Loucy (cell line): Measurements from ENCODE around the gene OSBPL2.

ENCODE experiments used
- H2AFZ ChIP-seq: fragments of 200-600 bp; sonication (generic); 2 replicates; pipeline ENCODE4 v1.6.0; 2016; ENCODE audit warnings: antibody characterized with exemption, mild to moderate bottlenecking, low read length, moderate library complexity
- H3F3A ChIP-seq: fragments of 200-600 bp; 2 replicates; pipeline ENCODE4 v1.6.0; 2016; ENCODE audit warnings: antibody characterized with exemption, low read depth, mild to moderate bottlenecking
- H3K27me3 ChIP-seq: fragments of 200-600 bp; sonication (generic); 2 replicates; pipeline ENCODE4 v1.6.1; 2014; ENCODE audit warnings: low read length, mild to moderate bottlenecking; ENCODE audit not compliant: insufficient read depth, poor library complexity, severe bottlenecking
- H3K36me3 ChIP-seq: fragments of 200-600 bp; sonication (generic); 2 replicates; pipeline ENCODE4 v1.6.1; 2016; ENCODE audit warnings: low read length; ENCODE audit not compliant: insufficient read depth
- H3K4me1 ChIP-seq: fragments of 200-600 bp; sonication (generic); 2 replicates; pipeline ENCODE4 v1.5.1; 2014; ENCODE audit warnings: low read length, mild to moderate bottlenecking; ENCODE audit not compliant: insufficient read depth, poor library complexity, severe bottlenecking
- H3K4me2 ChIP-seq: fragments of 200-600 bp; sonication (generic); 2 replicates; pipeline ENCODE4 v1.6.0; 2014; ENCODE audit warnings: antibody characterized with exemption, low read length, low read depth, mild to moderate bottlenecking; ENCODE audit not compliant: poor library complexity, severe bottlenecking
- H3K4me3 ChIP-seq: fragments of 200-600 bp; sonication (generic); 2 replicates; pipeline ENCODE4 v1.5.1; 2014; ENCODE audit warnings: low read length, mild to moderate bottlenecking, mixed read lengths; ENCODE audit not compliant: poor library complexity, severe bottlenecking
- H3K79me2 ChIP-seq: fragments of 200-600 bp; sonication (generic); 2 replicates; pipeline ENCODE4 v1.6.1; 2014; ENCODE audit warnings: low read length; ENCODE audit not compliant: insufficient read depth
- H3K9ac ChIP-seq: fragments of 200-600 bp; sonication (generic); 2 replicates; pipeline ENCODE4 v1.6.0; 2014; ENCODE audit warnings: mild to moderate bottlenecking, low read depth, low read length, moderate library complexity; ENCODE audit not compliant: poor library complexity, severe bottlenecking
- H3K9me2 ChIP-seq: fragments of 200-600 bp; sonication (generic); replicated peaks from 2 replicates; pipeline ENCODE4 v1.6.1; 2016; ENCODE audit warnings: low read depth, low read length, mixed read lengths
- H3K9me3 ChIP-seq: fragments of 200-600 bp; sonication (generic); 2 replicates; pipeline ENCODE4 v1.6.1; 2014; ENCODE audit warnings: mild to moderate bottlenecking, antibody characterized with exemption, low read length, low read depth; ENCODE audit not compliant: insufficient read depth
- H4K20me1 ChIP-seq: fragments of 200-600 bp; sonication (generic); 2 replicates; pipeline ENCODE4 v1.6.0; 2014; ENCODE audit warnings: antibody characterized with exemption, low read length, mild to moderate bottlenecking; ENCODE audit not compliant: insufficient read depth, poor library complexity, severe bottlenecking
- CTCF ChIP-seq: fragments of 200-600 bp; sonication (generic); conservative IDR thresholded peaks from 2 replicates; pipeline ENCODE4 v1.5.1; 2014; ENCODE audit warnings: mild to moderate bottlenecking, antibody characterized with exemption, low read length
- EZH2phosphoT487 ChIP-seq: fragments of 200-600 bp; IDR thresholded peaks from 2 replicates; pipeline ENCODE4 v1.6.1; 2018; ENCODE audit warnings: antibody characterized with exemption, mild to moderate bottlenecking, moderate library complexity, borderline replicate concordance

OSBPL2 gene

GRCh38 chr20:62280303-62280702 lies 42.0 kb downstream of the OSBPL2 start:
- no peak overlapping the region for H3K4me3 ChIP-seq
- H3F3A ChIP-seq = no peaks in the 10 kb centered on the region
- H3K9me2 ChIP-seq = no peaks in the 10 kb centered on the region
- H3K79me2 ChIP-seq = no peaks in the 10 kb centered on the region
- H3K4me2 ChIP-seq = no peak overlapping the region
- no peaks in the 10 kb centered on the region for H3K4me1 ChIP-seq
- TF ChIP-seq CTCF (no peak), EZH2phosphoT487 (no peak)
- H3K27me3 ChIP-seq = no peaks in the 10 kb centered on the region
- no peak overlapping the region for H2AFZ ChIP-seq
- H4K20me1 ChIP-seq = no peaks in the 10 kb centered on the region
- no peaks in the 10 kb centered on the region for H3K9me3 ChIP-seq
- H3K9ac ChIP-seq = no peak overlapping the region
- H3K36me3 ChIP-seq = peaks cover 80% of the 10 kb centered on the region; the same call in 1 of the 2 replicates

GRCh38 chr20:62281161-62281933 lies 43.0 kb downstream of the OSBPL2 start:
- TF ChIP-seq EZH2phosphoT487 (no peak), CTCF (no peak)
- H3K79me2 ChIP-seq = no peaks in the 10 kb centered on the region
- no peak overlapping the region for H3K4me2 ChIP-seq
- no peak overlapping the region for H3K9ac ChIP-seq
- H3K36me3 ChIP-seq = peaks cover 83% of the 10 kb centered on the region; the same call in 1 of the 2 replicates
- no peaks in the 10 kb centered on the region for H3K9me2 ChIP-seq
- no peak overlapping the region for H3K4me3 ChIP-seq
- H3K9me3 ChIP-seq = no peaks in the 10 kb centered on the region
- H3F3A ChIP-seq = no peaks in the 10 kb centered on the region
- no peak overlapping the region for H2AFZ ChIP-seq
- H3K27me3 ChIP-seq = no peaks in the 10 kb centered on the region
- H4K20me1 ChIP-seq = no peaks in the 10 kb centered on the region
- H3K4me1 ChIP-seq = no peaks in the 10 kb centered on the region

- Histone ChIP-seq H3K9ac (no peak overlapping the region), H2AFZ (no peak overlapping the region), H4K20me1 (no peaks in the 10 kb centered on the region), H3K4me2 (no peak overlapping the region), H3K9me2 (no peaks in the 10 kb centered on the region), H3K27me3 (no peaks in the 10 kb centered on the region), H3K4me1 (no peaks in the 10 kb centered on the region), H3K79me2 (no peaks in the 10 kb centered on the region), H3K9me3 (no peaks in the 10 kb centered on the region), H3F3A (no peaks in the 10 kb centered on the region), H3K36me3 (peaks cover 84% of the 10 kb centered on the region; the same call in 1 of the 2 replicates), H3K4me3 (no peak overlapping the region)
- TF ChIP-seq EZH2phosphoT487 (no peak), CTCF (no peak)
Measured at GRCh38 chr20:62282103-62282502, 43.8 kb downstream of the OSBPL2 start.
